ENCODE data around the gene GPC6. TPM values are rescaled to one million over a fixed set of nuclear protein-coding genes. Genes with fewer than 3 reads are reported as not detected.

GPC6 gene
- total and polyA plus RNA-seq, 2 donors (not counting 3 experiments of a cell fraction or from before 2014, with no cell fraction given): 0.01 TPM; not detected in 1

GRCh38 chr13:93709506-93710244 lies 483.1 kb downstream of the GPC6 start:
- H3K9ac ChIP-seq (replicated peaks; ENCODE audit: extremely low read depth, insufficient read depth, low read length): no peak overlapping the region
- no peak overlapping the region for H3K4me2 ChIP-seq (ENCODE audit: insufficient read depth, low read length)
- no peak for DNase-seq (ENCODE audit: low read depth, low spot score)
- H3K9me3 ChIP-seq (replicated peaks; ENCODE audit: control insufficient read depth, insufficient read depth, low read length): peaks cover 2% of the 10 kb centered on the region
- H2AFZ ChIP-seq (ENCODE audit: low read depth, low read length): no peak overlapping the region
- intact Hi-C loops (cut with micrococcal nuclease): no loop called here
- no peaks in the 10 kb centered on the region for H3K4me1 ChIP-seq (ENCODE audit: control insufficient read depth, extremely low read depth, insufficient read depth, low read length)
- no peak overlapping the region for H3K4me3 ChIP-seq (replicated peaks in 1 of 3; ENCODE audit: insufficient read depth in 1 of 3, low read depth in 1 of 3, low read length in 3 of 3)
- FAIRE-seq: no peak
- H3K27me3 ChIP-seq (ENCODE audit: control insufficient read depth in 2 of 2, insufficient read depth in 2 of 2, low read length in 2 of 2): no peaks in the 10 kb centered on the region
- H4K20me1 ChIP-seq (replicated peaks; ENCODE audit: control insufficient read depth, extremely low read depth, insufficient read depth, low read length): no peaks in the 10 kb centered on the region
- no peaks in the 10 kb centered on the region for H3K36me3 ChIP-seq (ENCODE audit: control insufficient read depth in 2 of 2, extremely low read depth in 1 of 2, insufficient read depth in 2 of 2, low read length in 2 of 2)
- no peaks in the 10 kb centered on the region for H3K79me2 ChIP-seq (ENCODE audit: control insufficient read depth, insufficient read depth, low read length)
- dilution Hi-C loops (cut with MboI; ENCODE audit: extremely low pct_ligation_motif_present, low sequenced_read_pairs): no loop called here
- no peaks in the 10 kb centered on the region for H3K9me1 ChIP-seq (replicated peaks; ENCODE audit: control insufficient read depth, extremely low read depth, insufficient read depth, low read length)
- no TSS peak for BruUV-seq (replicated peaks)
- TF ChIP-seq CTCF (IDR thresholded peaks at IDR 0.05; ENCODE audit: extremely low read depth in 1 of 2, insufficient read depth in 1 of 2, low read depth in 1 of 2, low read length in 2 of 2) (no peak), FOS (IDR thresholded peaks at IDR 0.05; ENCODE audit: borderline replicate concordance, insufficient read depth, low read length) (no peak), MYC (IDR thresholded peaks at IDR 0.05; ENCODE audit: low read depth, low read length) (no peak), JUN (IDR thresholded peaks at IDR 0.05; ENCODE audit: borderline replicate concordance, insufficient read depth, insufficient read length, low read depth) (no peak), POLR2AphosphoS5 (IDR thresholded peaks at IDR 0.05; ENCODE audit: insufficient read depth, low read depth, low read length) (no peak), GATA2 (IDR thresholded peaks at IDR 0.05; ENCODE audit: insufficient read depth, insufficient read length, low read depth, low read length) (no peak), EZH2 (IDR thresholded peaks at IDR 0.05; ENCODE audit: borderline replicate concordance, low read depth, low read length, severe bottlenecking) (no peak), POLR2A (IDR thresholded peaks at IDR 0.05; ENCODE audit: low read depth, low read length) (no peak)
- TF ChIP-seq, protein P1, sequence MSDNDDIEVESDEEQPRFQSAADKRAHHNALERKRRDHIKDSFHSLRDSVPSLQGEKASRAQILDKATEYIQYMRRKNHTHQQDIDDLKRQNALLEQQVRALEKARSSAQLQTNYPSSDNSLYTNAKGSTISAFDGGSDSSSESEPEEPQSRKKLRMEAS (IDR thresholded peaks at IDR 0.05; ENCODE audit: insufficient read depth, insufficient read length): no peak
- H3K27ac ChIP-seq (ENCODE audit: insufficient read depth, low read depth, low read length): no peak overlapping the region
- ChIA-PET CTCF (no interaction called here), POLR2A (no interaction called here)

Measured in endothelial cell of umbilical vein (primary cell).